GM18519 (cell line): ENCODE measurements around the gene PPM1G.
"Not testable (repeated sequence)": the region's sequence is repeated elsewhere in the genome, so short reads cannot be mapped to it uniquely, and the experiment has no call there.

ENCODE experiments used
- ATAC-seq: cut with Tn5 transposase; IDR thresholded peaks from one replicate; pipeline ENCODE4 v1.9.1; 2021; ENCODE audit warnings: mild to moderate bottlenecking, moderate library complexity; ENCODE audit not compliant: unreplicated experiment, low FRiP score

PPM1G gene

DNA sequence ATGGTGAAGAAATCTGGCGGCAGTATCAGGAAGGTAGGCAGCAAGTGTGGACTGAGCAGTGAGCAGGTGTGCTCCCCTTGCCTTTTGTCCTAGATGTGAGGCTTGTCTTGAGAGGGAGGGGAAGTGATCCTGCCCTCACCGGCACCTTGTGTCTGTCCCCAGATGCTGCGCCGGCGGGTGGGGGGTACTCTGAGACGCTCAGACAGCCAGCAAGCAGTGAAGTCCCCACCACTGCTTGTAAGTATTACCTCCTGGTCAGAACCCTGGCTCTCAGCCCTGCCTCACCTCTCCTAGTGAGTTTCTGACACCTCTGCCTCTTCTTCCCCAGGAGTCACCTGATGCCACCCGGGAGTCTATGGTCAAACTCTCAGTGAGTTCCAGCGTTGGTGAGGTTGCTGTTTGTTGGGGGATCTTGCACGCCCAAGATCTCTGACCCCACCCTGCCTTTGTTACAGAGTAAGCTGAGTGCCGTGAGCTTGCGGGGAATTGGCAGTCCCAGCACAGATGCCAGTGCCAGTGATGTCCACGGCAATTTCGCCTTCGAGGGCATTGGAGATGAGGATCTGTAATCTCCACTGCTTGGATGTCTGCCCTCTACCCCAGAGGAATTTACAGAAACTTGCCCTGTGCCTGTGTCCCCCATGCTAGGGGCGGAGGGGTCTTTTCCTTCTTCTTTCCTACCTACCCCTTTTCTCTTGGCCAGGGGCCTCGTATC is 33.1 kb downstream of the PPM1G start:
- no peak for ATAC-seq

DNA sequence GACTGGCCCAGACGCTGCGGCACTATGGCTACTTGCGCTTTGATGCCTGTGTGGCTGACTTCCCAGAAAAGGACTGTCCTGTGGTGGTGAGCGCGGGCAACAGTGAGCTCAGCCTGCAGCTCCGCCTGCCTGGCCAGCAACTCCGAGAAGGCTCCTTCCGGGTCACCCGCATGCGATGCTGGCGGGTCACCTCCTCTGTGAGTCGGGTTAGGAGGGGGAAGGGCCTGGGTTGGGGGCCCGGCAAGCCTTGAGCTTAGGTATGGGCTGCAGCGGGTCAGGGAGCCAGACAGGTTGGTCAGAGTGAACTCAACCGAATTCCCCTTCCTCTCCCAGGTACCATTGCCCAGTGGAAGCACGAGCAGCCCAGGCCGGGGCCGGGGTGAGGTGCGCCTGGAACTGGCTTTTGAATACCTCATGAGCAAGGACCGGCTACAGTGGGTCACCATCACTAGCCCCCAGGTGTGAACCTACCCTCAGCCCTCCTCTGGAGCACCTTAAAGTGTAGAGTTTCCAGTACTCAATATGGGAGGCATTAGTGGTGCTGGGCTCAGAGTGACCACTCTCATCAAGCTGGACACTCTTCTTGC is 33.8 kb downstream of the PPM1G start:
- ATAC-seq = no peak

DNA sequence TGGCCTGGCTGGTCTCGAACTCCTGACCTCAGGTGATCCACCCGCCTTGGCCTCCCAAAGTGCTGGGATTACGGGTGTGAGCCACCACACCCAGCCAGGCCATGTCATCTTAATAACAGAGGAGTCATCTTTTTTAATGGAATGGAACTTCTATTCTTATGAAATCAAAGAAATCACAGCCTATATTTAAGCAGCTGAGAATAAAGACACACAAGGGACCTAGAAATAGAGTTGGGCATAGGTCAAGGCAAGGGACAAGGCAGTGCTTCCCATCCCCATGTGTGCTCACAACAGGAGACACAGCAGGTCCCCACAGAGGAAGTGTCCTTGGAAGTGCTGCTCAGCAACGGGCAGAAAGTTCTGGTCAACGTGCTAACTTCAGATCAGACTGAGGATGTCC is 35.8 kb downstream of the PPM1G start:
- no peak for ATAC-seq

DNA sequence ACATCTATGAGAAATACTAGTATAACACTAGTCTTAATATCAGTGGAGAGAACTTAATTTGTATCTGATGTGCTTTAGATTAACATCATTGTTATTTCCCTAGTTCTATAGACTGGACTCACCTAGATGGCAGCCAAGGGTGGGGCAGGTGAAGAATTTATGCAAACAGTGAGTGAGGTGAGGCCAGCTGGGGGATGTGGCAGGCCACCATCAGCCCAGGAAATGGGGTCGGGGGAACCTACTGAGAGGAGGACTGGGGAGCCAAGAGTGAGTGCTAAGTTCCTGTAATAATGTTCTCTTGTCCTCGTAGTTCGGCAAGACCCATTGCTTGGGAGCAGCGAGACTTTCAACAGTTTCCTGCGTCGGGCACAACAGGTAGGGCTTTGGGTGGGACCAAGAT is 36.5 kb downstream of the PPM1G start:
- ATAC-seq = no peak

DNA sequence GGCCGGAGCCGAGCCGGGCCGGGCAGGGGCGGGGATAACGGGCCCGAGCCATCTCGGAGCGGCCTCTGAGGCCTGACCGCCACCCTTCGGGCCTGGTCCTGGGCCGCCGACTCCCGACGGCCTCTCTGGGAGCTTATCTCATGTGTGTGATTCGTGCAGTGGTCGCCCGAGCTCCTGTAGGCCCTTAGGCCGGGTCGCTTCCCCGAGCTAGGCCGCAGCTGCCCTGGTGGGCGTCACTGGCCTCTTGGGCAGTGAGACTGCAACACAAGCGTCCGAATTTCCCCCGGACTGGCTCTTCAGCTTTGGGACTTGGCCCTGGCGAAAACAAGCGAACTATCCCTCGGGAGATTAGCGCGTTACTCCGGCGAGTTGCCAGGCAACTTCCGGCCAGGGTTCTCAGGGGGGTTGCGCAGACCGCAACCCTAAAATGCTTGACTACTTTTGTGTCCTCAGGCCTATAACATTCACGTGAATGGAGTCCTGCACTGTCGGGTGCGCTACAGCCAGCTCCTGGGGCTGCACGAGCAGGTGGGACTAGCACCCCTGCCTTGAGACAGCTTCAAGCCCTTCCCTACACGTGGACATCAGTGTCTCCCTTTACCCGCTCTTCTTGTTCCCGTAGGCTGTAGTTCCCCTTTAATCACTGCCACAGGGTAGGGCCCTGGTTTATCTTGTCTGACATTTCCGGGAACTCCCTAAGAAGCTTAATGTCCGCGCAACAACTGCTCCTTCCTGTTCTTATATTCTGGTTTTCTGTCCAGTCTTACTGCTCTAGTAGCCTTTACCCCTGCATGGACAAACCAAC is 38.4 kb downstream of the PPM1G start:
- peak; percentile 6 for ATAC-seq

DNA sequence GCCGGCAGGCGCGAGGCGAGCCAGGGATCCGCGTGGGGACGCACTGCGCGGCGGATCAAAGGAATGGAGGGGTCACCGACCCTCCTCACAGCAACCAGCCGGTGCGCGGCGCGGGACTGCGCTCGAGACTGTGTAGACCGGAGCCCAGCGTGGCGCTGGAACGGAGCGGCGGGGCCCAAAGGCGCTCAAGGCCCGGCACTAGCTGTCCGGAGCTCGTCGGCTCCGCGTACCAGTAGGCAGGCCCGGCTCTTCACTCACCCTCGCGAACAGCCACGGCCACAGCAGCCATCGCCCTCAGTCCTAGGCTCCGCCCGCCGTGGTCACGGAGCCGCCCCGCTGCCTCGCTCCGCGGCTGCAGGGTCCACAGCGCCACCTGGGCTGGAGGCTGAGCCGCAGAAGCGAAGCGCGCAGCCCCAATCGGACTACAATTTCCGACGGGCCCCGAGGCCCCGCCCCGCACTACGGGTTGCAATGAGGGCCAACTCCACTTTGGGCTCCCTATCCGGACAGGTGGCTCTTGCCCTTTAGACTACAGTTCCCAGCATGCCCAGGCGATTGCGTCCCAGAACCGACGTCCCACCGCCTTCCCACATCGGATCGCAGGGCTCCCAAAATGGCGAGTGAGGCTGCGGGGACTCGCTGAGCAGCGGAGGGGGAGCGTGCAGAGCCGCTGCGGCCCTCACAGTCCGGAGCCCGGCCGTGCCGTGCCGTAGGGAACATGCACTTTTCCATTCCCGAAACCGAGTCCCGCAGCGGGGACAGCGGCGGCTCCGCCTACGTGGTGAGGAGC is 39.2 kb downstream of the PPM1G start, which contains the start of the genes EIF2B4 and SNX17:
TSS of gene EIF2B4 (minus strand) at position 313 of the 790 bp plus-strand sequence. CDS start at position 289, 24 bp downstream.
TSS of gene SNX17 (plus strand) at position 591 of the 790 bp plus-strand sequence. CDS start at position 719, 128 bp downstream.
- ATAC-seq = peak; percentile 76

DNA sequence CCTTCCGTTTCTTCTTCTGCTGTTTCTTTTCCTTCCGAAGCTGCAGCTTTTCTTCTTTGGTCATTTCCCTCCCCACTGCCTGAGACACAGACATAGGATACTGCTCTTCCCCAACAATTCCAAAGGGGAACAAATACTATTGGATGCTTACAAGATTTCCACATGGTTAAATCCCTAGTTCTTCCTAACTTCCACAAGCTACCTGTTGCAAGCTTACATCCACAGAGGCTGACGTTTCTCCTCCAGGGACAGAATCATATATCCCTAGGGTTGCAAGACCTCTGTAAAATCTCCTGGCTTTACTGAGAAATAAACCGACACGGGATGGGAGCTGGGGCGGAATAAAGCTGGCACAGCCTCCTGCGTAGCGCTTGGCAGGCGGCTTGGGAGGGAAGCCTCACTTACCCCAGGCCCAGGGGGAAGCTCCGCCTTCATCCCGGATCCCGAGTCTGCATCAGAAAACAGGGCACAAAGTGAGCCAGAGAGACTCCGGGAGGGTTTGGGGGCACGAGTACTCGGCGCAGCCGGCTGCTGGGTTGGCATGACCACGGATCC is 39.8 kb downstream of the PPM1G start:
- ATAC-seq = no peak

DNA sequence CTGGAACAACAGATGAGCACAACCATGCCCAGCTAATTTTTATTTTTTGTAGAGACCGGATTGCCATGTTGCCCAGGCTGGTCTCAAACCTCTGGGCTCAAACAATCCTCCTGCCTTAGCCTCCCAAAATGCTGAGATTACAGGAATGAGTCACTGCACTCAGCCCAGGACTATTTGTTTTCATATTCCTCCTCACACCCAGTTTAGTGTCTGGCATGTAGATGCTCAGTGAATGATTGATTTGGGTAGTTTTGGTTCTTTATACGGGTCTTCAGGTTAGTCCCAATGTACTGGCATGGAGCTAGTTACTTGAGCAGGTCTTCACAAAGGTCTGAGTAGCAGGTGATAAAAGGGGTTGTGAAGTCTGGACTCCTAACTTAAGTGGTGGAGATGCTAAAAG is 45.5 kb downstream of the PPM1G start:
- ATAC-seq = no peak

DNA sequence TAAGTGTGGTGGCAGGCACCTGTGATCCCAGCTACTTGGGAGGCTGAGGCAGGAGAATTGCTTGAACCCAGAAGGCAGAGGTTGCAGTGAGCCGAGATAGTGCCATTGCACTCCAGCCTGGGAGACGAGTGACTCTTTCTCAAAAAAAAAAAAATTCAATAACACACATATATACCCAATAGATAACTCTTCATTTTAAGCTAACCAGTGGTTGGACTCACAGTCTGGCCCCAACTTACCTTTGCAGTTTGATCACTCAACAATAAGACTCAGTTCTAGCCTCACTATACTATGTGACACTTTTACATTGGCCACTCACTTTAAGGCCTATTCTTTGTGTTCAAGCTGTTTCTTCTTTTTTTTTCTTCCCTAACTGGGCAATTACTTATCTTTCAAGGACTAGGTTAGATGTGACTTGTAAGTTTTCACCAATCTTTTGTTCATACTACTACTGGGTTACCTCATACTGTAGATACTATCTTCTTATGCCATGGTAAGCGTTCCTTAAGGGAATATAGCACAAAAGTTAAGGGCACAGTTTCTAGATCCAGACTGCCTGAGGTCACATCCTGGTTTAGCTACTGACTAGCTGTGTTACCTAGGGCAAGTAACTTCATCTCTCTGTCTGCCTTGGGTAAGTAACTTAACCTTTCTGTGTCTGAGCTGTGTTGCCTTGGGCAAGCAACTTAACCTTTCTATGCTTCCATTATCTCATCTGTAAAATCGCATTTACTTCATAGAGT is 46.5 kb downstream of the PPM1G start:
- no peak for ATAC-seq

DNA sequence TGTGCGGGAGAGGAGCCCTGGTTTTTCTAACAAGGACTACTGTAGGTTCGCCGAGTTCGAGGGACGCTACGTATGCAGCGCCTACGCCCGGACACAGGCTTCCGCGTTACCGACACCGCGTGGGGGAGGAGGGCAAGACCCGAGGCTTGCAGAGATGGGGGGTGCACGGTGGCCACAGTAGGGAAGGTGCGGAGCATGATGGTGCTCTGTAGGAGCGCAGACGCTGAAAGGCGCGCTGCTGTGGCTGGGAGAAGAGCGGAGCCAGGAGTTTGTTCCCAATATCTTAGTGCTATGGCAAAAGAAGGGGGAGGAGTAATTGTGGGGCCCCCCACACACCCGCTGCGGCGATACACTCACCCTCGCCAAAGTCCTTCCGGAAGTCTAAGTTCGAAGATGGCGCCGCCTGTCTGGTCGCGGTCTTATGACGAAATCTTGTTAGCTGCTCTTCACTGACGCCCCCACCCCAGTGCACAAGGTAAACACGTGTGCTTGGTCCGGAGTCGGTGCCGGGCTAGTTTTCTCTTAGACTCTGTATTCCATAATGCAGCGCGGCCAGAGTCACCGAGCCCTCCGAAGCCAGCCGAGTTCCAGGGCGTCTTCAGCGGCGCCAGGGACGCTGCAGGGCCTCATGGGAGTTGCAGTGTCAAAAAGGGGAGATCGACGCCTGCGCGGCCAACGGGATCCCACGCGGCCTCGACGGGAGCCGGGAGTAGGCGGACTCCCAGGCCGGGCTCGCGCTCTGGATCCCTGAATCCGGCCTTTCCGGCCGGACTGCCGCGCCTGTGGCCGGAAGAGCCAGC is 52.8 kb downstream of the PPM1G start, which contains the start of gene GTF3C2:
TSS of gene GTF3C2 (minus strand) at position 383 of the 800 bp plus-strand sequence. CDS start 13,210 bp downstream, outside the sequence.
- peak; percentile 70 for ATAC-seq

DNA sequence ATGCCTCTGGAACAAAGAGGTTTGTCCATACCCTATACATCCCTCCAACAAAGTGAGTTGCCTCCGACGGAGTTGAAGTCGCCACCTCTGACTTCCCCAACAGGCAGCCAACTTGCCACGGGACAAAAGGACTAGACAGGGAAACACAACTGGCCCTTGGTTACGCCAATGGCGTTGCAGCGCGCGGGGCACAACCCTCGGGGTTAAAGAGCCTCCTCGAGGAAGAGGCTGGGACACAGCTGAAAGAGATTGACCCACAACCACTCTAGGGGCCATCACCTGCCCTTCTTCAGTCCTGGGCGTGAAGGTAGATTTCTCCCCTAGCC is 53.4 kb downstream of the PPM1G start:
- peak; percentile 20 for ATAC-seq

DNA sequence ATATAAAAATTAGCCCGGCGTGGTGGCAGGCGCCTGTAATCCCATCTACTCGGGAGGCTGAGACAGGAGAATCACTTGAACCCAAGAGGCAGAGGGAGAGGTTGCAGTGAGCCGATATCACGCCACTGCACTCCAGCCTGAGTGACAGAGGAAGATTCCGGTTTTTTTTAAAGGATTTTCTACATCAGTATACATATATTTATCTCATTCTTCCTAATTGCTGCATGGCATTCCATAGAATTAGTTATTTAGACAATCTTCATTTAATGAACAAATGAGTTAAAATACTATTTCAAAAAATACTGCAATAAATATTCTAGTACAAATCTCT is 54.8 kb downstream of the PPM1G start:
- ATAC-seq = no peak

DNA sequence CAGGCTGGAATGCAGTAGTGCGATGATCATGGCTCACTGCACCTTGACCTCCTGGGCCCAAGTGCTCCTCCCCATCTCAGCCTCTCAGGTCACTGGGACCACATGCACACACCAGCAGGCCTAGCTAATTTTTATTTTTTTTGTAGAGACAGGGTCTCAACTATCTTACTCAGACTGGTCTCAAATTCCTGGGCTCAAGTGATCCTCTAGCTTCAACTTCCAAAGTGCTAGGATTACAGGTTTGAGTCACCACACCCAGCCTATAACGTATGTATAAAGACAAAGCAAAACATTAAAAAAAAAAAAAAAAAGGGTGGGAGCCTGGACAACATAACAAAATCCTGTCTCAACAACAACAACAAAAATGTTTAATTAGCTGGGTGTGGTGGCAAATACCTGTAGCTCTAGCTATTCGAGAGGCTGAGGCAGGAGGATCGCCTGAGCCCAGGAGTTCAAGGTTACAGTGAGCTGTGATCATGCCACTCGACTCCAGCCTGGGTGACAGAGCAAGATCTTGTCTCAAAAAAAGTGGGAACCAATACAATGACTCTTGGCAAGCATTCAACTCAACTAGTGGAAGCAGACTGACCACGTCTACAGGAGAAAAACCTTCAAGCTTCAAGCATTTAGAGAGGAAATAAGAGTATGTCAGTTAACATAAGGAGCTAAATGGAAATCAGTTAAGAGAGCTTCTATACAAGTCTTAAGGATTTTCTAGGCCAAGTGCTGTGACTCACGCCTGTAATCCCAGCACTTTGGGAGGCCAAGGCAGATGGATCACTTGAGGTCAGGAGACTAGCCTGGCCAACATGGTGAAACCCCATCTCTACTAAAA is 55.4 kb downstream of the PPM1G start:
- ATAC-seq = no peak

DNA sequence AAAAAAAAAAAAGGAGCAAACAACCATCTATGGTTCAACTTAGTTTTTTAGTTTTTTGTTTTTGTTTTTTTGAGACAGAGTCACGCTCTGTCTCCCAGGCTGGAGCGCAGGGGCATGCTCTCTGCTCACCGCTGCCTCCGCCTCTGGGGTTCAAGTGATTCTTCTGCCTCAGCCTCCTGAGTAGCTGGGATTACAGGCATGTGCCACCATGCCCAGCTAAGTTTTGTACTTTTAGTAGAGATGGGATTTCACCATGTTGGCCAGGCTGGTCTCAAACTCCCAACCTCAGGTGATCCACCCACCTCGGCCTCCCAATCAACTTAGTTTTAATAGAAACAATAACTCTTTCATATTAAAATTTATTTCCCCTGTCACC is 56.0 kb downstream of the PPM1G start:
- not testable (repeated sequence) for ATAC-seq

DNA sequence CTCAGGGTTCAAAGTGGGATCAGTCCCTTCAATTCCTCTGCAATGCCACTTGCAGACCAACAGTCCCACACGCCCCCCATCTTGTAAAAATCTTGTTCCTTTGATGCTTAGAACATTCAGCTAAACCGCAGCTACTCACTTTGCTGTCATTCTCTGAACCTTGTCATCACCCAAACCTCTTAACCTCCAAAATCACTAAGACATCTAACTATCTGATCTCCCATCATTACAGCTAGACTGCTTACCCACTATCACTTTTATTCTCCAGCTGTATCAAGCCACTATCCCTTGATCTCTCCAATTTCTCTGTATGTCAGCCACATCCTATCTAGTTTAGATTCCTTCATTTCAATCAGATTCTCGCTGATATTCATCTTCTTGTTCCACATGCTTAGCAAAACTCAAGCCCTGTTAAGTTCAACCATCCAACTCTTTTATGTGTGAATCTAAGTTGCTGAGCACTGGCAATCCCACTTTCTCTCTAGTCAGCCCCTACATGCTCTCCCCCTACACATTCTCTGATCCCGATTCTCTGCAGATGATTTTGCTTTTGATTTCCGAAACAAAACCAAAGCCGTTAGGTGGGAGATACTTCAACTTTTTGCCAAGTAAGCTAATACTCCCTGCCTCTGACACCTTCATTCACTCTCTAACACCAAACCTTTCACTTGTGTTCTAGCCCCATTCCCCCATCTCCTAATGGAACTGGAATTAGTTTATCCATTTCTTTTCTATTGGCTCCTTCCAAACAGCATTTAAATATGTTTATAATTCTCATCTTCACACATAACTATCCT is 57.4 kb downstream of the PPM1G start:
- no peak for ATAC-seq

DNA sequence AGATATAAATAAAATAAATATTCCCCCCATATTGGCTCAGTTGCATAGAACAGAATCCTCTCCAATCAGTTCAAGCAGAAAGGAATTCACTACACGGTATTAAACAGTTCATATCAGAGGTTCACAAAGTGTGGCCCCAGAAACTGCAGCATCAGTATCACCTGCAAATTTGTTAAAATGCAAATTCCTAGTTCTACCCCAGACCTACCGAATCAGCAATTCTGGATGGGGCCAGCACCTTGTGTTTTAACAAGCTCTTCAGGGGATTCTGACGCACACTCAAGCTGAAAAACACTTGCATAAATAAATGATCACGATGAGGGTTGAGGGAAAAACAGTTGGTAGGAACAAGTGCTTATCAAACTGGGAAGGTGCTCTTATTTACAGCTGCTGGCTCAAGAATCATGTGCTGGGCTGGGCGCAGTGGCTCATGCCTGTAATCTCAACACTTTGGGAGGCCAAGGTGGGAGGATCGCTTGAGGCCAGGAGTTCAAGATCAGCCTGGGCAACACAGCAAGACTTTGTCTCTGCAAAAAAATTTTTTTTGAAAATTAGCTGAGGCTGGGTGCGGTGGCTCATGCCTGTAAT is 59.2 kb downstream of the PPM1G start:
- ATAC-seq = no peak

DNA sequence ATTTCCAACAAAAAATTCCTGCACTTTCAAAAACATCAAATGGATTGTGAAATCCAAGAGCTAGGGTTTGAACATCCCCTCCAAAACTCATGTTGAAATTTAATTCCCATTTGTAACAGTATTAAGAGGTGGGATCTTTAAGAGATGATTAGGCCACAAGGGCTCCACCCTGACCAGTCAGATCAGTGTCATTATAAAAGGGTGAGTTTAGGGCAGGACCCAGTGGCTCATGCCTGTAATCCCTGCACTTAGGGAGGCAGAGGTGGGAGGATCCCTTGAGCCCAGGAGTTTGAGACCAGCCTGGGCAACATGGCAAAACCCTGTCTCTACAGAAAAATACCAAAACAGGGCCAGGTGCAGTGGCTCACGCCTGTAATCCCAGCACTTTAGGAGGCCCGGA is 61.8 kb downstream of the PPM1G start:
- ATAC-seq = no peak
